Astrocyte of the cerebellum (primary cell): ENCODE data around the gene FKBP2.

ENCODE experiments used
- DNase-seq: peaks from one replicate; pipeline ENCODE4 v3.0.0-alpha.2; 2011; ENCODE audit warnings: low read depth
- H3K4me3 ChIP-seq: 2 replicates; pipeline ENCODE4 v1.5.1; 2011; ENCODE audit warnings: mild to moderate bottlenecking, low read depth, low read length, moderate library complexity
- CTCF ChIP-seq: IDR thresholded peaks from 2 replicates; pipeline ENCODE4 v1.5.1; 2012; ENCODE audit warnings: low read length, low read depth, moderate library complexity, mild to moderate bottlenecking; ENCODE audit errors: missing control alignments
- in situ Hi-C: cut with HindIII; loops from 2 replicates; pipeline ENCODE4 v1.10.0; 2017; ENCODE audit warnings: low sequenced_read_pairs

Gene FKBP2

DNA sequence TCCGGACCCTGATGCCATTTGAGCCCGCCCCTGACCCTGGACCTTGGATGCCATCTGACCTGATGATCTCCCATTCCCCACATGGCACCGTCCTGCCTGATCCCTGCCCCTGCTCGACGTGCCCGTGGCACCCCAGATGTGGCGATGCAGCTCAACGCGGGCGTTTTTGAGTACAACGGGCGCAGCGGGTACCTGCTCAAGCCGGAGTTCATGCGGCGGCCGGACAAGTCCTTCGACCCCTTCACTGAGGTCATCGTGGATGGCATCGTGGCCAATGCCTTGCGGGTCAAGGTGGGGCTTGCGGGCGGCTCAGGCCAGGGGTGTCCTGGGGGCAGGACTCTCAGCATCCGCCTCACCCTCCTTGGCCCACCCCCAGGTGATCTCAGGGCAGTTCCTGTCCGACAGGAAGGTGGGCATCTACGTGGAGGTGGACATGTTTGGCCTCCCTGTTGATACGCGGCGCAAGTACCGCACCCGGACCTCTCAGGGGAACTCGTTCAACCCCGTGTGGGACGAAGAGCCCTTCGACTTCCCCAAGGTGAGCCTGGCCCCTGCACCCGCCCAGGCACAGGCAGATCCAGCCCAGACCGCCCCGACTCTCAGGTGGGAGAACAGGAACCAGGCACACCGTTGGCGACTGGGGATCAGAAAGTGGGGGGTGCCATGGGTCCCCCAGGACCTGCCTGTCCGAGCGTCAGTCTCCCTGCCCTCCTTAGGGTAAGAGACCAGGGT is 21.5 kb downstream of the FKBP2 start:
- in situ Hi-C loops = loop anchor here (10.0 kb wide), 1 partner anchor 62 kb away; no protein-coding TSS in a partner anchor
- no peak for TF ChIP-seq CTCF
- no peak overlapping the region for H3K4me3 ChIP-seq
- DNase-seq = no peak

DNA sequence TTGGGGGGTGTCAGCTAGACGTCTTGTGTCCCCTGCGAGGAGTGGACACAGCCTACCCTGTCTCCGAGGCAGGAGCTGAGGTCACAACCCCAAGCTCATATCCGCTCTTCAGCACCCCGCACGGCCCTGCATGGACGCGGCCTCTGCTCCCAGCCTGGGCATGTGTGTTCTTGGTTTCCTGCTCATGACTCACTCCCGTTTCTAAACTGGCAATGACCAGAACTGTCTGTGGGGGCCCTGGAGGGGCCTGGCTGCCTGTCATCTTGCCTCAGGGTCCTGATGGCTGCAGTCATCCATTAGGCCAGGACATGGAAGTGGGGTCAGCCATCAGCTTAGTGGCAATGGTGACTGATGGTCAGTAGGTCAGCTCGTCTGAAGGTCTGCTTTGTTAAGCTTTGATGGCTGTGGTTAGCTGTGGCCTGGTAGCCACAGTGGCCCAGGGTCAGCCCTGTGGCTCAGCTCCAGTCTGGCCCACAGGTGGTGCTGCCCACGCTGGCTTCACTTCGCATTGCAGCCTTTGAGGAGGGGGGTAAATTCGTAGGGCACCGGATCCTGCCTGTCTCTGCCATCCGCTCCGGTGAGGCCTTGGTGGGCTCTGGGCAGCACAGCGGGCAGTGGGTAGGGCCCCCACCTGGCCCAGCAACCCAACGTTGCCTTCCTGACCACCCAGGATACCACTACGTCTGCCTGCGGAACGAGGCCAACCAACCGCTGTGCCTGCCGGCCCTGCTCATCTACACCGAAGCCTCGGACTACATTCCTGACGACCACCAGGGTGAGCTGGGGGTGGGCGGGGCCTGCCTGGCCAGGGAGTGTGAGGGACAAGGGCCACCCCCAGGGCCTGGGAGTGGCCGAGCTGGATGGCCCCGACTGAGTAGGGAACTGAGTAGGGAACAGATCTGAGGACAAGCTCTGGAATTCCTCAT is 22.4 kb downstream of the FKBP2 start:
- TF ChIP-seq CTCF = no peak
- no peak for DNase-seq
- H3K4me3 ChIP-seq = no peak overlapping the region
- in situ Hi-C loops = loop anchor here (10.0 kb wide), 1 partner anchor 62 kb away; no protein-coding TSS in a partner anchor

DNA sequence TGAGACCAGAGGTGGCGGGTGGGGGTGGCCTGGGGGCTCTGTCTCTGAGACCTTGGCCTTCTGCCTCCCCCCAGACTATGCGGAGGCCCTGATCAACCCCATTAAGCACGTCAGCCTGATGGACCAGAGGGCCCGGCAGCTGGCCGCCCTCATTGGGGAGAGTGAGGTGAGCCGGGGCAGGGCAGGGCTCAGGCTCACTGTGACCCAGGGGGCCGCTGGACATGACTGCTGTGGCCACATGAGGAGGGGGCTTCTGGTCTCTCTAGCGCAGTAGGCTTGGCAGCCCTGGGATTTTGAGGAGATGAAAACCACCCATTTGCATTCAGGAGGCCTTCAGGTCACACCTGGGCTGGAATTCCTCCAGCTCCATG is 23.0 kb downstream of the FKBP2 start:
- H3K4me3 ChIP-seq = no peak overlapping the region
- in situ Hi-C loops = loop anchor here (10.0 kb wide), 1 partner anchor 61 kb away; no protein-coding TSS in a partner anchor
- TF ChIP-seq CTCF = no peak
- no peak for DNase-seq

DNA sequence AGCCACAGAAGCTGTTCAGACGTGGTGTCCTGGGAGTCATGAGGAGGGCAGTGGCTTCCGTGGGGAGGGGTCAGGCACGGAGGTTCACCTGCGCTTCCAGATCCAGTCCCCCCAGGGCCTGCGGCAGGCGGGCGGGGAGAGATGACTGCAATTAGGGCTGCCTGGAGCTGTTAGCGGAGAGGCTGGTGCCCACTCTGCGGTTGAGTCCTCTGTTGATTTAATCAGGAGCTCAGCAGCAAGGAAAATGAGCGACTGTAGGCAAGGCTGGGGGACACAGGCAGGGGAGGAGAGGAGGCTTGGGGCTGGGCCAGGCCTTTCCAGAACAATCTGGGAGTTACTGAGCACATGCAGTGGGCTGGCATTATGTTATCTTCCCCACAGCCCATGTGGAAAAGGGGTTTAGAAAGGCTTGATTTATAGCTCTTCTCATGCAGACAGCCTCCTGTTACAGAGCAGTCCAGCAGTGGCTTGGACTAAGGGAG is 23.5 kb downstream of the FKBP2 start:
- no peak for DNase-seq
- in situ Hi-C loops = loop anchor here (10.0 kb wide), 1 partner anchor 60 kb away; no protein-coding TSS in a partner anchor
- H3K4me3 ChIP-seq = no peak overlapping the region

DNA sequence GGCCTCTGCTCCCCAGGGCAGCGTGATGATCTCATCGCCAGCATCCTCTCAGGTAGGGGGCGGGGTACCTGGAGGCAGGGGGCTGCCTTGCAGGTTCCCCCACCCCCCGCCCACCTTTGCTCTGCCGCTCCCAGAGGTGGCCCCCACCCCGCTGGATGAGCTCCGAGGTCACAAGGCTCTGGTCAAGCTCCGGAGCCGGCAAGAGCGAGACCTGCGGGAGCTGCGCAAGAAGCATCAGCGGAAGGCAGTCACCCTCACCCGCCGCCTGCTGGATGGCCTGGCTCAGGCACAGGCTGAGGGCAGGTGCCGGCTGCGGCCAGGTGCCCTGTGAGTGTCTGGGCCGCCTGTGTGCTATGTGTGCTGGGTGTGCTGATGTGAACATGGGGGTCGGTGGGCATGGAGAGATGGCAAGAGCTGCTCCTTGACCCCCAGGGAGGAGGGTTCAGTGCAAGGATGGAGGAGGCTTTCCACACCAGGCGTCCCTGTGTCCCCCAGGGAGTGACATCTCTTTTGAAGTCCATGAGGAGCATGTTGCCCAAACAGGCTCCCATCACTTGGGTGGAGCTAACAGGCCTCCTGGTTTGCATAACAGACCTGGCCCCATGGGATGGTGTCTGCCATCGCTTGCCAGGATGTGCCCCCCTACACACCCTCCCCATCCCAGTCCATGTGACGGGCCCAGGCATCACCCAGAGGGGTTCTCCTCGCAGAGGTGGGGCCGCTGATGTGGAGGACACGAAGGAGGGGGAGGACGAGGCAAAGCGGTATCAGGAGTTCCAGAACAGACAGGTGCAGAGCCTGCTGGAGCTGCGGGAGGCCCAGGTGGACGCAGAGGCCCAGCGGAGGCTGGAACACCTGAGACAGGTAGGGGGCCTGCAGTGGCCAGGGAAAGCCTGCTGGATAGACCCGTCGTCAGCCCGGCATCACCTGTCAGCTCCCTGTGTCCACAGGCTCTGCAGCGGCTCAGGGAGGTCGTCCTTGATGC is 24.6 kb downstream of the FKBP2 start:
- in situ Hi-C loops = loop anchor here (10.0 kb wide), 1 partner anchor 59 kb away; no protein-coding TSS in a partner anchor
- no peak for DNase-seq
- H3K4me3 ChIP-seq = no peak overlapping the region
- TF ChIP-seq CTCF = no peak

More for the DNA sequence above, 23.5 kb downstream of the FKBP2 start:
- no peak for TF ChIP-seq CTCF
